CD14-positive monocyte (primary cell): ENCODE data around the gene MRGPRE. TPM values are rescaled to one million over a fixed set of nuclear protein-coding genes. Genes with fewer than 3 reads are reported as not detected.

Experiments
- DNase-seq, 3 donors: peaks; one replicate each; pipeline ENCODE4 v3.0.0-alpha.2; 2011 to 2022
- H2AFZ ChIP-seq: 2 replicates; pipeline ENCODE4 v1.6.0; 2012; ENCODE audit warnings: mild to moderate bottlenecking, low read depth, low read length, inconsistent platforms; ENCODE audit not compliant: insufficient read depth, poor library complexity, severe bottlenecking
- H3K27ac ChIP-seq, 2 donors: 1 replicate in 1 of 2; 2 replicates in 1 of 2; pipeline ENCODE4 v1.5.1; 2012 to 2013; ENCODE audit warnings: low read length in 2 of 2, control low read depth in 1 of 2, inconsistent platforms in 1 of 2, low read depth in 1 of 2, mild to moderate bottlenecking in 1 of 2
- H3K27me3 ChIP-seq, 2 donors: one replicate each; pipeline versions ENCODE4 v1.6.0 to v1.6.1; 2011 to 2013; ENCODE audit warnings: low read length in 2 of 2; ENCODE audit not compliant: control insufficient read depth in 2 of 2, insufficient read depth in 2 of 2
- H3K36me3 ChIP-seq, 2 donors: replicated peaks in 1 of 2; 1 replicate in 1 of 2; 2 replicates in 1 of 2; pipeline versions ENCODE4 v1.5.1 to v1.6.1; 2012 to 2013; ENCODE audit warnings: low read length in 2 of 2, control low read depth in 1 of 2, inconsistent platforms in 1 of 2, mild to moderate bottlenecking in 1 of 2; ENCODE audit not compliant: insufficient read depth in 2 of 2, control insufficient read depth in 1 of 2
- H3K4me1 ChIP-seq, 2 donors: 1 replicate in 1 of 2; 2 replicates in 1 of 2; pipeline versions ENCODE4 v1.5.1 to v1.6.1; 2012 to 2013; ENCODE audit warnings: low read length in 2 of 2, control low read depth in 1 of 2, inconsistent platforms in 1 of 2, mild to moderate bottlenecking in 1 of 2, moderate library complexity in 1 of 2; ENCODE audit not compliant: insufficient read depth in 2 of 2, control insufficient read depth in 1 of 2
- H3K4me2 ChIP-seq: replicated peaks from 2 replicates; pipeline ENCODE3; 2012; ENCODE audit warnings: low read length, moderate library complexity, mild to moderate bottlenecking; ENCODE audit not compliant: poor library complexity, severe bottlenecking; ENCODE audit errors: extremely low read depth
- H3K4me3 ChIP-seq, 3 experiments: fragments of 200-600 bp in 1 of 3; sonication (generic) in 1 of 3; replicated peaks in 1 of 3; 1 replicate in 2 of 3; 2 replicates in 1 of 3; pipeline ENCODE4 v1.5.1; 2011 to 2013; ENCODE audit warnings: low read length in 3 of 3, mild to moderate bottlenecking in 3 of 3, control low read depth in 2 of 3, low read depth in 2 of 3, inconsistent platforms in 1 of 3, moderate library complexity in 1 of 3
- H3K79me2 ChIP-seq: 2 replicates; pipeline ENCODE4 v1.6.0; 2012; ENCODE audit warnings: mild to moderate bottlenecking, control low read depth, inconsistent platforms, low read length, moderate library complexity; ENCODE audit not compliant: insufficient read depth
- H3K9ac ChIP-seq: 2 replicates; pipeline ENCODE4 v1.6.0; 2017; ENCODE audit warnings: low read length, mild to moderate bottlenecking; ENCODE audit not compliant: insufficient read depth, poor library complexity, severe bottlenecking
- H3K9me3 ChIP-seq, 2 donors: replicated peaks in 1 of 2; 1 replicate in 1 of 2; 2 replicates in 1 of 2; pipeline versions ENCODE4 v1.5.1 to v1.6.1; 2012 to 2013; ENCODE audit warnings: low read length in 2 of 2, control low read depth in 1 of 2; ENCODE audit not compliant: control insufficient read depth in 1 of 2, insufficient read depth in 1 of 2
- H4K20me1 ChIP-seq: 2 replicates; pipeline ENCODE4 v1.6.0; 2012; ENCODE audit warnings: mild to moderate bottlenecking, low read length, control low read depth, moderate library complexity; ENCODE audit not compliant: insufficient read depth
- H3K27ac Mint-ChIP-seq, 7 donors: one replicate each; pipeline ENCODE4 v1.8.0; 2020; ENCODE audit warnings: mild to moderate bottlenecking in 7 of 7, mixed read lengths in 7 of 7, moderate library complexity in 6 of 7, inconsistent platforms in 2 of 7
- H3K27me3 Mint-ChIP-seq, 3 donors: one replicate each; pipeline ENCODE4 v1.8.0; 2021 to 2022; ENCODE audit warnings: low read depth in 3 of 3, mild to moderate bottlenecking in 3 of 3, mixed read lengths in 3 of 3, moderate library complexity in 3 of 3, inconsistent platforms in 1 of 3
- H3K36me3 Mint-ChIP-seq, 2 donors: one replicate each; pipeline ENCODE4 v1.8.0; 2020; ENCODE audit warnings: mixed read lengths in 2 of 2, inconsistent platforms in 1 of 2, mild to moderate bottlenecking in 1 of 2
- H3K4me1 Mint-ChIP-seq: one replicate; pipeline ENCODE4 v1.8.0; 2020; ENCODE audit warnings: mild to moderate bottlenecking, mixed read lengths
- H3K4me3 Mint-ChIP-seq, 2 donors: one replicate each; pipeline ENCODE4 v1.8.0; 2020; ENCODE audit warnings: mild to moderate bottlenecking in 2 of 2, mixed read lengths in 2 of 2, moderate library complexity in 1 of 2
- H3K9me3 Mint-ChIP-seq, 7 donors: one replicate each; pipeline ENCODE4 v1.8.0; 2020 to 2022; ENCODE audit warnings: mixed read lengths in 7 of 7, mild to moderate bottlenecking in 6 of 7, moderate library complexity in 6 of 7, inconsistent platforms in 2 of 7
- CTCF ChIP-seq: fragments of 200-600 bp; IDR thresholded peaks from one replicate; pipeline ENCODE4 v1.8.0; 2022; ENCODE audit warnings: antibody characterized with exemption, mild to moderate bottlenecking
- WGBS: methylation state at CpG from one replicate; pipeline ENCODE4 v1.1.5; 2013; ENCODE audit warnings: missing lambda C conversion rate; ENCODE audit not compliant: insufficient coverage; 5-methylcytosine and 5-hydroxymethylcytosine counted together
- intact Hi-C, 2 donors: fragments of 100-400 bp; cut with micrococcal nuclease; formaldehyde crosslinking; loops; one replicate each; pipeline versions ENCODE4 v1.15.0 to v1.15.1; 2023
- polyA plus RNA-seq, 3 donors: library from polyadenylated mRNA; depleted of rRNA in 1 of 3; unstranded in 2 of 3; stranded (reverse) in 1 of 3; fragments of 300-500 nt in 2 of 3; fragments of >200 nt in 1 of 3; fragmentation: Illumina TruSeq in 2 of 3; gene quantifications; 1 replicate in 2 of 3; 2 replicates in 1 of 3; pipeline ENCODE4 v1.2.3, GENCODE V29; 2012 to 2021

MRGPRE gene
- polyA plus RNA-seq, 3 donors, result not detected

DNA sequence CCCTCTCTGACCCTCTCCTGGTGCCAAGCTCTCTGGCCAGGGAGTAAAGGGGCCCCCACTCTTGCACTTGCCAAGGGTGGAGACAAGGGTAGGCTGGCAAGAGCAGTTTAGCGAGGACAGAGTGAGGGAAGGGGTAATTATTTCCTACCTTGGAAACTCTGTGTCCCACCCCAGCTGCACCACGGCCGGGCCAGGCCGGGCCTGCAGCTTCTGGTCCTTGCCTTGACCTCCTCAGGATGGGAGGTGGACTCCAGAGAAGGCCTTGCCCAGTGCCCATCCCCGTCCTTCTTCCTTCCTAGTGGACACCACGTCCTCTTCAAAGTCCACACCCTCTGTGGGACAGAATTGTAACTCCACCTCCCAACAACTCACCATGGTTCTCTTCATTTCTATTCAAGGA, 48.7 kb downstream of the MRGPRE start:
- Histone ChIP-seq H3K79me2 (no peaks in the 10 kb centered on the region), H3K36me3 (no peaks in the 10 kb centered on the region), H3K27ac (no peak overlapping the region), H3K9ac (no peak overlapping the region), H4K20me1 (no peaks in the 10 kb centered on the region), H2AFZ (no peak overlapping the region), H3K9me3 (peaks cover 0 to 8% of the 10 kb centered on the region in 2 donors), H3K27me3 (no peaks in the 10 kb centered on the region), H3K4me2 (no peak overlapping the region), H3K4me1 (no peaks in the 10 kb centered on the region), H3K4me3 (no peak overlapping the region)
- 89% methylated on average over 4 of the region's 6 CpGs for WGBS
- H3K27me3 Mint-ChIP-seq, result peaks cover 0 to 9% (median 4%) of the 10 kb centered on the region in 3 donors
- no peak for TF ChIP-seq CTCF
- peaks cover 10 to 39% (median 20%) of the 10 kb centered on the region in 7 donors for H3K9me3 Mint-ChIP-seq
- no peak for DNase-seq
- H3K27ac Mint-ChIP-seq, result no peak overlapping the region
- intact Hi-C loops, result no loop called here
- H3K4me3 Mint-ChIP-seq, result no peak overlapping the region
- H3K4me1 Mint-ChIP-seq, result no peaks in the 10 kb centered on the region
- no peaks in the 10 kb centered on the region for H3K36me3 Mint-ChIP-seq

- TF ChIP-seq CTCF, result no peak
- H3K79me2 ChIP-seq, result no peaks in the 10 kb centered on the region
- H2AFZ ChIP-seq, result no peak overlapping the region
- intact Hi-C loops, result no loop called here
- no peak overlapping the region for H3K4me2 ChIP-seq
- no peak overlapping the region for H3K9ac ChIP-seq
- H3K9me3 ChIP-seq, result peaks cover 0 to 8% of the 10 kb centered on the region in 2 donors
- H3K27ac ChIP-seq, result no peak overlapping the region
- no peaks in the 10 kb centered on the region for H3K4me1 ChIP-seq
- Mint-ChIP-seq H3K36me3 (no peaks in the 10 kb centered on the region), H3K27ac (no peak overlapping the region), H3K4me3 (no peak overlapping the region), H3K27me3 (peaks cover 0 to 4% (median 3%) of the 10 kb centered on the region in 3 donors), H3K9me3 (peaks cover 10 to 39% (median 20%) of the 10 kb centered on the region in 7 donors), H3K4me1 (no peaks in the 10 kb centered on the region)
- no peaks in the 10 kb centered on the region for H3K36me3 ChIP-seq
- 100% methylated on average over 4 of the region's 4 CpGs for WGBS
- no peak for DNase-seq
- no peaks in the 10 kb centered on the region for H4K20me1 ChIP-seq
- H3K27me3 ChIP-seq, result no peaks in the 10 kb centered on the region
- no peak overlapping the region for H3K4me3 ChIP-seq
These were observed 49.8 kb downstream of the MRGPRE start for GRCh38 chr11:3182462-3182852.
